PFSK-1 (cell line): Measurements from ENCODE around the gene TUT1.

Experiments
- FOXP2 ChIP-seq: optimal IDR thresholded peaks from 2 replicates; pipeline ENCODE3; 2011; ENCODE audit warnings: borderline replicate concordance, control low read depth, inconsistent platforms; ENCODE audit not compliant: insufficient read depth; ENCODE audit errors: extremely low read length, extremely low read depth
- POLR2AphosphoS5 ChIP-seq: IDR thresholded peaks from 2 replicates; pipeline ENCODE4 v1.6.1; 2012; ENCODE audit warnings: low read depth, mild to moderate bottlenecking, control low read depth, low read length, moderate library complexity
- SIN3A ChIP-seq: IDR thresholded peaks from 2 replicates; pipeline ENCODE4 v1.6.1; 2012; ENCODE audit warnings: mild to moderate bottlenecking, low read length, moderate library complexity, borderline replicate concordance; ENCODE audit not compliant: insufficient read depth
- TAF1 ChIP-seq: IDR thresholded peaks from 2 replicates; pipeline ENCODE4 v1.6.1; 2012; ENCODE audit warnings: low read length, control low read depth, borderline replicate concordance; ENCODE audit not compliant: insufficient read depth
- TF ChIP-seq, protein P1 (sequence below), 2 experiments: IDR thresholded peaks; 2 replicates each; pipeline versions ENCODE4 v1.6.1 to v1.8.0; 2011 to 2012; ENCODE audit warnings: low read depth in 2 of 2, low read length in 2 of 2, control low read depth in 1 of 2, inconsistent platforms in 1 of 2, mild to moderate bottlenecking in 1 of 2, moderate library complexity in 1 of 2; ENCODE audit not compliant: insufficient read depth in 1 of 2

The TUT1 gene

GRCh38 chr11:62574363-62575071 is 16.8 kb downstream of the TUT1 start:
- TF ChIP-seq FOXP2: no peak
- no peak; the same call in 1 of the 2 replicates for TF ChIP-seq POLR2AphosphoS5
- no peak for TF ChIP-seq TAF1
- no peak; the same call in 1 of the 2 replicates for TF ChIP-seq SIN3A
- TF ChIP-seq, protein P1, sequence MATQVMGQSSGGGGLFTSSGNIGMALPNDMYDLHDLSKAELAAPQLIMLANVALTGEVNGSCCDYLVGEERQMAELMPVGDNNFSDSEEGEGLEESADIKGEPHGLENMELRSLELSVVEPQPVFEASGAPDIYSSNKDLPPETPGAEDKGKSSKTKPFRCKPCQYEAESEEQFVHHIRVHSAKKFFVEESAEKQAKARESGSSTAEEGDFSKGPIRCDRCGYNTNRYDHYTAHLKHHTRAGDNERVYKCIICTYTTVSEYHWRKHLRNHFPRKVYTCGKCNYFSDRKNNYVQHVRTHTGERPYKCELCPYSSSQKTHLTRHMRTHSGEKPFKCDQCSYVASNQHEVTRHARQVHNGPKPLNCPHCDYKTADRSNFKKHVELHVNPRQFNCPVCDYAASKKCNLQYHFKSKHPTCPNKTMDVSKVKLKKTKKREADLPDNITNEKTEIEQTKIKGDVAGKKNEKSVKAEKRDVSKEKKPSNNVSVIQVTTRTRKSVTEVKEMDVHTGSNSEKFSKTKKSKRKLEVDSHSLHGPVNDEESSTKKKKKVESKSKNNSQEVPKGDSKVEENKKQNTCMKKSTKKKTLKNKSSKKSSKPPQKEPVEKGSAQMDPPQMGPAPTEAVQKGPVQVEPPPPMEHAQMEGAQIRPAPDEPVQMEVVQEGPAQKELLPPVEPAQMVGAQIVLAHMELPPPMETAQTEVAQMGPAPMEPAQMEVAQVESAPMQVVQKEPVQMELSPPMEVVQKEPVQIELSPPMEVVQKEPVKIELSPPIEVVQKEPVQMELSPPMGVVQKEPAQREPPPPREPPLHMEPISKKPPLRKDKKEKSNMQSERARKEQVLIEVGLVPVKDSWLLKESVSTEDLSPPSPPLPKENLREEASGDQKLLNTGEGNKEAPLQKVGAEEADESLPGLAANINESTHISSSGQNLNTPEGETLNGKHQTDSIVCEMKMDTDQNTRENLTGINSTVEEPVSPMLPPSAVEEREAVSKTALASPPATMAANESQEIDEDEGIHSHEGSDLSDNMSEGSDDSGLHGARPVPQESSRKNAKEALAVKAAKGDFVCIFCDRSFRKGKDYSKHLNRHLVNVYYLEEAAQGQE (IDR thresholded peaks at IDR 0.05; ENCODE audit: insufficient read depth in 1 of 2, low read depth in 2 of 2, low read length in 2 of 2): no peak

- TF ChIP-seq SIN3A: peak; percentile 32; the same call in 1 of the 2 replicates
- TF ChIP-seq, protein P1 (IDR thresholded peaks at IDR 0.05; ENCODE audit: insufficient read depth in 1 of 2, low read depth in 2 of 2, low read length in 2 of 2): peak in 1 of 2 experiments; percentile 77; a peak in 1 of 4 replicates
- TF ChIP-seq TAF1: peak; percentile 99
- no peak for TF ChIP-seq FOXP2
- peak; percentile 94 for TF ChIP-seq POLR2AphosphoS5
Measured at GRCh38 chr11:62573592-62574362, 17.5 kb downstream of the TUT1 start, which contains the start of gene EEF1G. EEF1G (minus strand) TSS chr11:62573891; CDS start chr11:62573842, 49 bp downstream.

DNA sequence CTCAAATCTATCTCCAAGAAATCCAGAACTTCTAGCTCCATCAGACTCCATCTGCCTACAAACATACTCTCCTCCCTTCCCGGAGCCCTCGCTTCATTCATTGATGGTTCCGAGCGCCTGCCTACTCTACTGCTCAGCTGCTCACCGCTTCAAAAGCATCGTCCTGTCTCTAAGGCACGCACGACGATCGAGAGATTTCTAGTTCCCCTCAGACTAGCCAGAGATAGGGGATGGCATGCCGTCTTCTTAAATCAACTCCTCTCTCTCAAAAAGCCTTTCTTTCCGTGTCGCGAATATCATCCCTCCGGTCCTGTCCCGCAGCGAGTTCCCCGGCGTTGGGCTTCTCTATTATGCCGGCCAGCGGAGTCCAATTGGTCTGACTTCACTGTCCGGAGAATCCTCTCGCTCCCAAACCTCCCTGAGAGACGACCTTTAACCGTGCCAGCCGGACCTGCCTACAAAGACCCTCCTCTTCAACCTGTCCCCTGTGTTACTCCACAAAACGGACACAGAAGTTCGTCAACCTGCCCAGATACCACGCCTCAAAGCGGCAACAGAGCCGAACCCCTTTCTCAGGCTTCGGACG is 18.2 kb downstream of the TUT1 start:
- TF ChIP-seq SIN3A: 0 out of 2 replicates have a peak, but pooled peaks have one; percentile 23
- 0 out of 2 replicates have a peak, but pooled peaks have one; percentile 6 for TF ChIP-seq POLR2AphosphoS5
- TF ChIP-seq TAF1: peak; percentile 43; the same call in 1 of the 2 replicates
- TF ChIP-seq, protein P1 (IDR thresholded peaks at IDR 0.05; ENCODE audit: insufficient read depth in 1 of 2, low read depth in 2 of 2, low read length in 2 of 2): no peak
- TF ChIP-seq FOXP2: no peak

DNA sequence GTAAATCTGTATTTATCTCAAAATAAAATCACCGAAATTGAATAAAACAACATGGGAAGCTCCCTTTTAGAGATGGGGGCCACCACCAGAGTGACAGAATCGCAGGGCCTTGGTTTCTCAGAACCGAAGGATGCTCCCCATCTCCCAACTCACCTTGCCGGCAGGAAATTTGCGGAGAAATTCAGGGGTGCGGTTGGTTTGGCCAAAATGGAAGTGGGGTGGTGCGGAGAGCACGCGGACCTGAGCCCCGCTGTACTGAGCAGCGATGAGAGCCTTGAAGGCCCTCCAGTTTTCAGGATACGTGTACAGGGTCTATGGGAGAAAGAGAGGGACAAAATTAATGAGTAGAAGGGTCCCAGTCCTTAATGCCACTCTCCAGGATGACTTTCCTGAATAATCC is 18.9 kb downstream of the TUT1 start:
- TF ChIP-seq FOXP2: no peak
- TF ChIP-seq SIN3A: no peak
- no peak for TF ChIP-seq POLR2AphosphoS5
- TF ChIP-seq, protein P1 (IDR thresholded peaks at IDR 0.05; ENCODE audit: insufficient read depth in 1 of 2, low read depth in 2 of 2, low read length in 2 of 2): no peak
- no peak for TF ChIP-seq TAF1
